Gastroesophageal sphincter (tissue), 4 donors: ENCODE measurements around the gene LIM2. TPM values are rescaled to one million over a fixed set of nuclear protein-coding genes. Genes with fewer than 3 reads are reported as not detected.
A peak's percentile ranks its signal among the peaks of the same experiment; 100 is the strongest.
"Not testable (repeated sequence)": the region's sequence is repeated elsewhere in the genome, so short reads cannot be mapped to it uniquely, and the experiment has no call there.

ENCODE experiments used
- ATAC-seq: fragments of 150-250 bp; one replicate; pipeline ENCODE4 v1.9.1; 2016; ENCODE audit warnings: mild to moderate bottlenecking, moderate library complexity
- H3K27ac ChIP-seq, 4 donors: fragments of 200-600 bp; sonication (generic) in 3 of 4; 1 replicate in 3 of 4; 2 replicates in 1 of 4; pipeline ENCODE4 v1.5.1; 2016 to 2019
- H3K27me3 ChIP-seq: fragments of 200-600 bp; sonication (generic); one replicate; pipeline ENCODE4 v1.5.1; 2019
- H3K36me3 ChIP-seq, 2 donors: fragments of 200-600 bp; sonication (generic); one replicate each; pipeline ENCODE4 v1.5.1; 2019; ENCODE audit warnings: control low read depth in 1 of 2
- H3K4me1 ChIP-seq, 3 donors: fragments of 200-600 bp; sonication (generic); 1 replicate in 2 of 3; 2 replicates in 1 of 3; pipeline ENCODE4 v1.5.1; 2016 to 2019; ENCODE audit warnings: control low read depth in 2 of 3
- H3K4me3 ChIP-seq, 2 donors: fragments of 200-600 bp; sonication (generic); one replicate each; pipeline ENCODE4 v1.5.1; 2019; ENCODE audit warnings: mild to moderate bottlenecking in 1 of 2, moderate library complexity in 1 of 2
- H3K9me3 ChIP-seq, 3 donors: fragments of 200-600 bp; sonication (generic); one replicate each; pipeline ENCODE4 v1.5.1; 2017 to 2019; ENCODE audit warnings: control low read depth in 2 of 3
- CTCF ChIP-seq, 4 experiments: fragments of 200-600 bp in 2 of 4; fragments of 450-650 bp in 2 of 4; sonication (generic) in 1 of 4; IDR thresholded peaks; one replicate each; pipeline ENCODE4 v1.5.1; 2017 to 2019; ENCODE audit warnings: antibody characterized with exemption in 4 of 4, mild to moderate bottlenecking in 2 of 4, moderate library complexity in 2 of 4
- EP300 ChIP-seq: sonication (generic); formaldehyde crosslinking; IDR thresholded peaks from one replicate; pipeline ENCODE4 v1.6.1; 2017; ENCODE audit warnings: antibody characterized with exemption, mild to moderate bottlenecking
- POLR2A ChIP-seq, 2 donors: fragments of 450-650 bp; IDR thresholded peaks; one replicate each; pipeline ENCODE4 v1.6.1; 2017; ENCODE audit warnings: antibody characterized with exemption in 2 of 2, mild to moderate bottlenecking in 2 of 2, moderate library complexity in 1 of 2
- POLR2AphosphoS5 ChIP-seq: sonication (generic); formaldehyde crosslinking; IDR thresholded peaks from one replicate; pipeline ENCODE4 v1.6.1; 2017; ENCODE audit warnings: antibody characterized with exemption
- WGBS, 2 donors: methylation state at CpG; one replicate each; pipeline ENCODE4 v1.1.5; 2018; ENCODE audit warnings: low coverage in 1 of 2; 5-methylcytosine and 5-hydroxymethylcytosine counted together
- total RNA-seq, 4 donors: library from RNA; depleted of rRNA; stranded (reverse); fragments of >200 nt; gene quantifications; one replicate each; pipeline ENCODE4 v1.1.0, GENCODE V29; 2016

Gene LIM2
- total RNA-seq, 4 donors from 2014 or later = not detected

- no peaks in the 10 kb centered on the region for H3K9me3 ChIP-seq
- 73% methylated on average over 3 of the region's 21 CpGs; no CpG with 5 or more reads in 1 of the 2 donors for WGBS, 2 donors
- no peaks in the 10 kb centered on the region for H3K4me1 ChIP-seq
- no peak for ATAC-seq
- no peaks in the 10 kb centered on the region for H3K36me3 ChIP-seq
- H3K27me3 ChIP-seq = peaks cover 73% of the 10 kb centered on the region
- no peak within 1 kb of the TSS for H3K27ac ChIP-seq
- TF ChIP-seq CTCF (IDR thresholded peaks at IDR 0.05) (no peak), POLR2AphosphoS5 (no peak), POLR2A (IDR thresholded peaks at IDR 0.05) (no peak), EP300 (no peak)
- H3K4me3 ChIP-seq = no peak within 1 kb of the TSS
Measured at GRCh38 chr19:51417107-51417809, 29.5 kb upstream of the LIM2 start, which contains the start of gene SIGLEC10. Gene SIGLEC10 (minus strand): TSS chr19:51417642. CDS start chr19:51417581, 61 bp downstream.

- not testable (repeated sequence) for H3K4me3 ChIP-seq, H3K27ac ChIP-seq, ATAC-seq, H3K4me1 ChIP-seq, H3K36me3 ChIP-seq, H3K9me3 ChIP-seq
- 48 to 55% methylated on average over 6 of the region's 15 CpGs for WGBS, 2 donors
- H3K27me3 ChIP-seq = peaks cover 73% of the 10 kb centered on the region
Measured at GRCh38 chr19:51416422-51416821, 28.6 kb upstream of the LIM2 start.

- Histone ChIP-seq H3K27ac (no peak overlapping the region), H3K4me3 (no peak overlapping the region), H3K36me3 (no peaks in the 10 kb centered on the region), H3K9me3 (no peaks in the 10 kb centered on the region), H3K27me3 (peaks cover 67% of the 10 kb centered on the region), H3K4me1 (no peaks in the 10 kb centered on the region)
- no peak for ATAC-seq
- WGBS, 2 donors = 80% methylated on average over 2 of the region's 12 CpGs; no CpG with 5 or more reads in 1 of the 2 donors
- TF ChIP-seq CTCF (IDR thresholded peaks at IDR 0.05) (no peak), POLR2A (IDR thresholded peaks at IDR 0.05) (no peak), POLR2AphosphoS5 (no peak), EP300 (no peak)
Measured at GRCh38 chr19:51415187-51415586, 27.4 kb upstream of the LIM2 start.

DNA sequence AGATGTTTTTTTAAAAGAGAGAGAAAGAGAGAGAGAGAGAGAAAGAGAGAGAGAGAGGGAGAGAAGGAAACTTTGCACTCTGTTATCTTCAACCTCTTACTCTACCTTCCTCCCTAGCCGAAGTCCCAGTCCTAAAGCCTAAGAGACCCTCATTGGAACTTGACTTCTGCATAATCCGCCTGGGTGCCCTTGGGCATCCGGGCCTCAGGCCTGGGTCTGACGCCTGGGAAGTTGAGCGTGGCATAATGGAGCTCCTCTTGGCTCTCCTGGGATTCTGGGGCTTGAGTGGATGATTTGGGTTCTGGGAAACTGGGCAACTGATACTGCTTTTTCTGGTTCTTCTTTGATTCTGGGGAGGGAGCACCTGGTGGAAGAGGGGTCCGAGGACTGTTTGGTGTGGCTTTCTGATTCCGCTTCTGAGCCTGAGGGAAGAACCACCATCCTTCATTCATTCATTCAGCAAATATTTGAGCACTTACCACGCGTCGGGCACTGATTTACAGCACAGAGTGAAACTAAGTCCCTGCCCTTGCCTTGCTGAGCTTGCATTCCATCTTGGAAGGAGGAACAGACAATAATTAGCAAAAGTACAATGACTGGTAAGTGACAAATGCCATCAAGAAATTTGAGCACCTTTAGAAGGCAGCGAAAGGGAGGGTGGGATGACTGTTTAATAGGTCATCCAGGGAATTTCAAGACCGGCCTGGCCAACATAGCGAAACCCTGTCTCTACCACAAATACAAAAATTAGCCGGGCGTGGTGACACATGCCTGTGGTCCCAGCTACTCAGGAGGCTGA is 23.4 kb upstream of the LIM2 start:
- no peak overlapping the region for H3K27ac ChIP-seq
- 85 to 88% methylated on average over 5 to 15 of the region's 15 CpGs for WGBS, 2 donors
- no peak overlapping the region for H3K4me3 ChIP-seq
- H3K27me3 ChIP-seq = peaks cover 42% of the 10 kb centered on the region
- ATAC-seq = no peak
- TF ChIP-seq CTCF (IDR thresholded peaks at IDR 0.05) (no peak), POLR2AphosphoS5 (no peak), POLR2A (IDR thresholded peaks at IDR 0.05) (no peak), EP300 (no peak)
- H3K4me1 ChIP-seq = no peaks in the 10 kb centered on the region
- no peaks in the 10 kb centered on the region for H3K36me3 ChIP-seq
- H3K9me3 ChIP-seq = no peaks in the 10 kb centered on the region

GRCh38 chr19:51407511-51408131 is 19.8 kb upstream of the LIM2 start:
- TF ChIP-seq POLR2A (IDR thresholded peaks at IDR 0.05) (no peak), CTCF (IDR thresholded peaks at IDR 0.05) (peak in 3 of 4 experiments; percentile 44 to 57 (median 49))
- Histone ChIP-seq H3K4me1 (no peaks in the 10 kb centered on the region), H3K9me3 (peaks cover 0 to 6% (median 0%) of the 10 kb centered on the region in 3 donors), H3K27me3 (peaks cover 44% of the 10 kb centered on the region), H3K27ac (no peak overlapping the region), H3K4me3 (no peak overlapping the region), H3K36me3 (no peaks in the 10 kb centered on the region)
- WGBS, 2 donors = 28 to 45% methylated on average over 3 to 6 of the region's 6 CpGs
- ATAC-seq = peak; percentile 39
